K562 (cell line): ENCODE results near the gene RNF4. TPM values are rescaled to one million over a fixed set of nuclear protein-coding genes. Genes with fewer than 3 reads are reported as not detected.

Experiments used
- BRF1 ChIP-seq: IDR thresholded peaks from 3 replicates; pipeline ENCODE4 v1.6.1; 2011; ENCODE audit warnings: borderline replicate concordance, mild to moderate bottlenecking; ENCODE audit not compliant: insufficient read length; ENCODE audit errors: extremely low read depth
- FOXK2 ChIP-seq, 2 experiments: fragments of 450-650 bp; IDR thresholded peaks in 1 of 2; conservative IDR thresholded peaks in 1 of 2; 2 replicates each; pipeline ENCODE4 v1.6.1; 2016; ENCODE audit warnings: low read depth in 2 of 2, mild to moderate bottlenecking in 1 of 2
- GATAD2A ChIP-seq: fragments of 450-650 bp; IDR thresholded peaks from 2 replicates; pipeline ENCODE4 v1.6.1; 2017
- IFI16 ChIP-seq: fragments of 250-450 bp; sonication (Bioruptor Pico); IDR thresholded peaks from 2 replicates; pipeline ENCODE4 v2.1.2; 2022; ENCODE audit warnings: mild to moderate bottlenecking, inconsistent platforms
- RBM34 ChIP-seq: fragments of 200-400 bp; formaldehyde crosslinking; IDR thresholded peaks from 2 replicates; pipeline ENCODE4 v1.6.1; 2018; ENCODE audit warnings: low read length, borderline replicate concordance; ENCODE audit not compliant: insufficient read depth
- THRA ChIP-seq: fragments of 450-650 bp; IDR thresholded peaks from 2 replicates; pipeline ENCODE4 v1.6.1; 2017; ENCODE audit warnings: mild to moderate bottlenecking, moderate library complexity
- ZBTB1 ChIP-seq: sonication (generic); formaldehyde crosslinking; IDR thresholded peaks from 2 replicates; pipeline ENCODE4 v1.8.1; 2023; ENCODE audit warnings: missing genetic modification reagents, low read depth, mild to moderate bottlenecking, borderline replicate concordance
- ZNF184 ChIP-seq: sonication (generic); formaldehyde crosslinking; IDR thresholded peaks from 2 replicates; pipeline ENCODE4 v1.5.0; 2020; ENCODE audit warnings: missing genetic modification reagents
- ZNF551 ChIP-seq: fragments of 250-450 bp; sonication (Bioruptor Pico); IDR thresholded peaks from 2 replicates; pipeline ENCODE4 v1.5.0; 2021; ENCODE audit warnings: mild to moderate bottlenecking, moderate library complexity
- polyA plus RNA-seq, 8 experiments: library from polyadenylated mRNA; depleted of rRNA in 4 of 8; stranded (reverse) in 5 of 8; unstranded in 3 of 8; fragments of >200 nt; fragmentation: Nextera tagmentation in 2 of 8; fragmentation: Illumina TruSeq in 1 of 8; extraction: Ambion mirVana in 2 of 8; extraction: Trizol in 1 of 8; gene quantifications; 2 replicates each; pipeline versions ENCODE4 v1.2.1 to v1.2.3, GENCODE V29; 2011 to 2014; ENCODE audit warnings: inconsistent platforms in 1 of 8, missing spikeins in 1 of 8
- total RNA-seq, 7 experiments: library from RNA; depleted of rRNA in 6 of 7; stranded (reverse); fragments of >200 nt in 6 of 7; fragmentation: Illumina TruSeq in 2 of 7; extraction: Trizol in 2 of 7; gene quantifications; 2 replicates each; pipeline versions ENCODE4 v1.2.1 to v1.2.3, GENCODE V29; 2011 to 2021; ENCODE audit warnings: low replicate concordance in 1 of 7
- TF ChIP-seq, protein P1 (sequence below): fragments of 250-450 bp; sonication (Bioruptor Pico); IDR thresholded peaks from 2 replicates; pipeline ENCODE4 v1.4.0; 2020; ENCODE audit warnings: mild to moderate bottlenecking, moderate library complexity
- TF ChIP-seq, protein P2 (sequence below): fragments of 450-650 bp; IDR thresholded peaks from 2 replicates; pipeline ENCODE4 v1.6.1; 2016; ENCODE audit warnings: low read depth
- TF ChIP-seq, protein P3 (sequence below): sonication (generic); formaldehyde crosslinking; IDR thresholded peaks from 2 replicates; pipeline ENCODE4 v1.9.0; 2022; ENCODE audit warnings: mild to moderate bottlenecking, missing genetic modification reagents

The RNF4 gene
- total and polyA plus RNA-seq, 9 of the 15 experiments (the other 6 are each of a cell fraction or from before 2014, with no cell fraction given), result 19.2 to 59.3 (median 44.8) TPM

DNA sequence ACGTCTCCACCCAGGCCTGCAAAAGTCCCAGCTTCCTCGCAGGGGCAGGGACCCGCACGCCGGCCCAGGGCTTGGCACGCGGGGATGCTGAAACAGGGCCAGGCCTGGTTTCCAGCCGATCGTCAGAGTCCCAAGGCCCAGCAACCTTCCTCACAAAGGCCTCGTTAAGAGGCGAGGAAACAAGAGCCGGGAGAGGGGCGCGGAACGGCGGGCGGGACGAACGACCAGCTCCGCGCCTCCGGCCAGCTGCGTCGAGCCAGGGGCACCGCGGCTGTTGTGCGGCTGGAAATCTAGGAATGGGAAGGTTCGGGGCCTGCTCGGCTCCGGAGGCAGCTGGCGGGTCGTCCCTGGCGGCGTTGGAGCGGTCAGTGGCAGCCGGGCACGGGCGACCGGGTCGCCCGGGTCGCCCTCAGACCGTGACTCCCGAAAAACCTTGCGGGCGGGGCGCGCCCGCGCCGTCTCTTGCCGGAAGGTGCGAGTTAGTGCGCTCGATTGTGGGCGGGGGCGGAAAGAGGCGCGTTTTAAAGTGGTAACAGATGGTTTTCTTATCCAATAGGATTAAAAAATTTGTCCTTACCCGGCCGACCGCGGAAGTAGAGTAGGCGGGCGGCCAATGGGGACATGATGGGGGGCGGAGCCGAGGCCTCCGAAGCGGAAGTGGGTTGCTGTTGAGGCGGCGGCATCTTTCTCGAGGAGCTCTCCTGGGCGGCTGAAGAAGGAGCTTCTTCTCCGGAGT is at the start of gene RNF4 (continued):
- TF ChIP-seq RBM34 (no peak), IFI16 (CRISPR knock-in tag) (no peak), BRF1 (no peak), ZBTB1 (CRISPR knock-in tag) (no peak; the same call in 1 of the 2 replicates), FOXK2 (conservative IDR thresholded peaks at IDR 0.05 in 1 of 2, IDR thresholded peaks at IDR 0.05 in 1 of 2; ENCODE audit: low read depth in 2 of 2) (no peak), GATAD2A (no peak), THRA (no peak), ZNF551 (no peak), ZNF184 (no peak)
- TF ChIP-seq, protein P1, sequence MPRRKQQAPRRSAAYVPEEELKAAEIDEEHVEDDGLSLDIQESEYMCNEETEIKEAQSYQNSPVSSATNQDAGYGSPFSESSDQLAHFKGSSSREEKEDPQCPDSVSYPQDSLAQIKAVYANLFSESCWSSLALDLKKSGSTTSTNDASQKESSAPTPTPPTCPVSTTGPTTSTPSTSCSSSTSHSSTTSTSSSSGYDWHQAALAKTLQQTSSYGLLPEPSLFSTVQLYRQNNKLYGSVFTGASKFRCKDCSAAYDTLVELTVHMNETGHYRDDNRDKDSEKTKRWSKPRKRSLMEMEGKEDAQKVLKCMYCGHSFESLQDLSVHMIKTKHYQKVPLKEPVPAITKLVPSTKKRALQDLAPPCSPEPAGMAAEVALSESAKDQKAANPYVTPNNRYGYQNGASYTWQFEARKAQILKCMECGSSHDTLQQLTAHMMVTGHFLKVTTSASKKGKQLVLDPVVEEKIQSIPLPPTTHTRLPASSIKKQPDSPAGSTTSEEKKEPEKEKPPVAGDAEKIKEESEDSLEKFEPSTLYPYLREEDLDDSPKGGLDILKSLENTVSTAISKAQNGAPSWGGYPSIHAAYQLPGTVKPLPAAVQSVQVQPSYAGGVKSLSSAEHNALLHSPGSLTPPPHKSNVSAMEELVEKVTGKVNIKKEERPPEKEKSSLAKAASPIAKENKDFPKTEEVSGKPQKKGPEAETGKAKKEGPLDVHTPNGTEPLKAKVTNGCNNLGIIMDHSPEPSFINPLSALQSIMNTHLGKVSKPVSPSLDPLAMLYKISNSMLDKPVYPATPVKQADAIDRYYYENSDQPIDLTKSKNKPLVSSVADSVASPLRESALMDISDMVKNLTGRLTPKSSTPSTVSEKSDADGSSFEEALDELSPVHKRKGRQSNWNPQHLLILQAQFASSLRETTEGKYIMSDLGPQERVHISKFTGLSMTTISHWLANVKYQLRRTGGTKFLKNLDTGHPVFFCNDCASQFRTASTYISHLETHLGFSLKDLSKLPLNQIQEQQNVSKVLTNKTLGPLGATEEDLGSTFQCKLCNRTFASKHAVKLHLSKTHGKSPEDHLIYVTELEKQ (CRISPR knock-in tag), result no peak
- TF ChIP-seq, protein P2, sequence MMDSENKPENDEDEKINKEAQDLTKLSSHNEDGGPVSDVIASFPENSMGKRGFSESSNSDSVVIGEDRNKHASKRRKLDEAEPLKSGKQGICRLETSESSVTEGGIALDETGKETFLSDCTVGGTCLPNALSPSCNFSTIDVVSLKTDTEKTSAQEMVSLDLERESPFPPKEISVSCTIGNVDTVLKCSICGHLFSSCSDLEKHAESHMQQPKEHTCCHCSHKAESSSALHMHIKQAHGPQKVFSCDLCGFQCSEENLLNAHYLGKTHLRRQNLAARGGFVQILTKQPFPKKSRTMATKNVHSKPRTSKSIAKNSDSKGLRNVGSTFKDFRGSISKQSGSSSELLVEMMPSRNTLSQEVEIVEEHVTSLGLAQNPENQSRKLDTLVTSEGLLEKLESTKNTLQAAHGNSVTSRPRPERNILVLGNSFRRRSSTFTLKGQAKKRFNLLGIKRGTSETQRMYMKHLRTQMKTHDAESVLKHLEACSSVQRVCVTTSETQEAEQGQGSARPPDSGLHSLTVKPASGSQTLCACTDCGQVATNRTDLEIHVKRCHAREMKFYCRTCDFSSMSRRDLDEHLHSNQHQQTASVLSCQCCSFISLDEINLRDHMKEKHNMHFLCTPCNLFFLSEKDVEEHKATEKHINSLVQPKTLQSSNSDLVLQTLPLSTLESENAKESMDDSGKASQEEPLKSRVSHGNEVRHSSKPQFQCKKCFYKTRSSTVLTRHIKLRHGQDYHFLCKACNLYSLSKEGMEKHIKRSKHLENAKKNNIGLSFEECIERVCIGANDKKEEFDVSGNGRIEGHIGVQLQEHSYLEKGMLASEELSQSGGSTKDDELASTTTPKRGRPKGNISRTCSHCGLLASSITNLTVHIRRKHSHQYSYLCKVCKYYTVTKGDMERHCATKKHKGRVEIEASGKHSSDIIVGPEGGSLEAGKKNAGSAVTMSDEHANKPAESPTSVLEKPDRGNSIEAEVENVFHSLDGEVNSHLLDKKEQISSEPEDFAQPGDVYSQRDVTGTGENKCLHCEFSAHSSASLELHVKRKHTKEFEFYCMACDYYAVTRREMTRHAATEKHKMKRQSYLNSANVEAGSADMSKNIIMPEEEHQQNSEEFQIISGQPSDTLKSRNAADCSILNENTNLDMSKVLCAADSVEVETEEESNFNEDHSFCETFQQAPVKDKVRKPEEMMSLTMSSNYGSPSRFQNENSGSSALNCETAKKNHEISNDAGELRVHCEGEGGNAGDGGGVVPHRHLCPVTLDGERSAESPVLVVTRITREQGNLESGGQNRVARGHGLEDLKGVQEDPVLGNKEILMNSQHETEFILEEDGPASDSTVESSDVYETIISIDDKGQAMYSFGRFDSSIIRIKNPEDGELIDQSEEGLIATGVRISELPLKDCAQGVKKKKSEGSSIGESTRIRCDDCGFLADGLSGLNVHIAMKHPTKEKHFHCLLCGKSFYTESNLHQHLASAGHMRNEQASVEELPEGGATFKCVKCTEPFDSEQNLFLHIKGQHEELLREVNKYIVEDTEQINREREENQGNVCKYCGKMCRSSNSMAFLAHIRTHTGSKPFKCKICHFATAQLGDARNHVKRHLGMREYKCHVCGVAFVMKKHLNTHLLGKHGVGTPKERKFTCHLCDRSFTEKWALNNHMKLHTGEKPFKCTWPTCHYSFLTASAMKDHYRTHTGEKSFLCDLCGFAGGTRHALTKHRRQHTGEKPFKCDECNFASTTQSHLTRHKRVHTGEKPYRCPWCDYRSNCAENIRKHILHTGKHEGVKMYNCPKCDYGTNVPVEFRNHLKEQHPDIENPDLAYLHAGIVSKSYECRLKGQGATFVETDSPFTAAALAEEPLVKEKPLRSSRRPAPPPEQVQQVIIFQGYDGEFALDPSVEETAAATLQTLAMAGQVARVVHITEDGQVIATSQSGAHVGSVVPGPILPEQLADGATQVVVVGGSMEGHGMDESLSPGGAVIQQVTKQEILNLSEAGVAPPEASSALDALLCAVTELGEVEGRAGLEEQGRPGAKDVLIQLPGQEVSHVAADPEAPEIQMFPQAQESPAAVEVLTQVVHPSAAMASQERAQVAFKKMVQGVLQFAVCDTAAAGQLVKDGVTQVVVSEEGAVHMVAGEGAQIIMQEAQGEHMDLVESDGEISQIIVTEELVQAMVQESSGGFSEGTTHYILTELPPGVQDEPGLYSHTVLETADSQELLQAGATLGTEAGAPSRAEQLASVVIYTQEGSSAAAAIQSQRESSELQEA, result no peak
- TF ChIP-seq, protein P3, sequence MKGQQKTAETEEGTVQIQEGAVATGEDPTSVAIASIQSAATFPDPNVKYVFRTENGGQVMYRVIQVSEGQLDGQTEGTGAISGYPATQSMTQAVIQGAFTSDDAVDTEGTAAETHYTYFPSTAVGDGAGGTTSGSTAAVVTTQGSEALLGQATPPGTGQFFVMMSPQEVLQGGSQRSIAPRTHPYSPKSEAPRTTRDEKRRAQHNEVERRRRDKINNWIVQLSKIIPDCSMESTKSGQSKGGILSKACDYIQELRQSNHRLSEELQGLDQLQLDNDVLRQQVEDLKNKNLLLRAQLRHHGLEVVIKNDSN (CRISPR knock-in tag), result no peak
